Transverse colon (tissue), 4 donors: ENCODE data around the gene DALRD3. TPM values are rescaled to one million over a fixed set of nuclear protein-coding genes. Genes with fewer than 3 reads are reported as not detected.

Experiments
- DNase-seq: peaks from one replicate; pipeline ENCODE4 v3.0.0-alpha.2; 2019
- H3K27ac ChIP-seq, 4 donors: fragments of 200-600 bp; sonication (generic); 2 replicates each; pipeline ENCODE4 v1.5.1; 2016 to 2018; ENCODE audit warnings: inconsistent platforms in 4 of 4
- H3K27me3 ChIP-seq: fragments of 200-600 bp; sonication (generic); 2 replicates; pipeline ENCODE4 v1.5.1; 2017; ENCODE audit warnings: inconsistent platforms
- H3K36me3 ChIP-seq, 4 donors: fragments of 200-600 bp; sonication (generic); 2 replicates each; pipeline ENCODE4 v1.5.1; 2017 to 2019; ENCODE audit warnings: inconsistent platforms in 4 of 4
- H3K4me1 ChIP-seq, 4 donors: fragments of 200-600 bp; sonication (generic); 2 replicates each; pipeline ENCODE4 v1.5.1; 2017 to 2020; ENCODE audit warnings: inconsistent platforms in 4 of 4
- H3K4me3 ChIP-seq, 4 donors: fragments of 200-600 bp; sonication (generic); 1 replicate in 1 of 4; 2 replicates in 3 of 4; pipeline versions ENCODE4 v1.5.1 to v1.6.1; 2017 to 2019; ENCODE audit warnings: inconsistent platforms in 4 of 4
- H3K9me3 ChIP-seq, 2 donors: fragments of 200-600 bp; sonication (generic); 2 replicates each; pipeline ENCODE4 v1.5.1; 2017 to 2019; ENCODE audit warnings: inconsistent platforms in 2 of 2
- EP300 ChIP-seq: sonication (generic); formaldehyde crosslinking; IDR thresholded peaks from one replicate; pipeline ENCODE4 v1.6.1; 2017; ENCODE audit warnings: antibody characterized with exemption, low read depth
- POLR2A ChIP-seq: fragments of 450-650 bp; IDR thresholded peaks from one replicate; pipeline ENCODE4 v1.6.1; 2016; ENCODE audit warnings: antibody characterized with exemption, mild to moderate bottlenecking, moderate library complexity
- POLR2AphosphoS5 ChIP-seq, 3 donors: sonication (generic); formaldehyde crosslinking; IDR thresholded peaks; one replicate each; pipeline ENCODE4 v1.6.1; 2016; ENCODE audit warnings: antibody characterized with exemption in 3 of 3
- WGBS, 2 donors: methylation state at CpG; one replicate each; pipeline ENCODE4 v1.1.5; 2018; ENCODE audit warnings: low coverage in 1 of 2; 5-methylcytosine and 5-hydroxymethylcytosine counted together
- in situ Hi-C, 4 donors: fragments of 200-750 bp; cut with MboI; loops; one replicate each; pipeline versions ENCODE4 v1.15.0 to v1.15.1; 2017; ENCODE audit warnings: low sequenced_read_pairs in 3 of 4, low pct_ligation_motif_present in 1 of 4, low pct_unique_long_range_greater_than_20kb in 1 of 4
- intact Hi-C: fragments of 100-400 bp; cut with DNase I; formaldehyde crosslinking; loops from one replicate; pipeline ENCODE4 v1.15.1; 2023; ENCODE audit warnings: low total_unique reads
- total RNA-seq, 4 donors: library from RNA; depleted of rRNA; stranded (reverse); fragments of >200 nt; gene quantifications; one replicate each; pipeline ENCODE4 v1.1.0, GENCODE V29; 2016
- TF ChIP-seq, protein P1 (sequence below), 5 experiments: fragments of 200-600 bp in 3 of 5; fragments of 450-650 bp in 2 of 5; sonication (generic) in 3 of 5; IDR thresholded peaks; 1 replicate in 2 of 5; 2 replicates in 3 of 5; pipeline ENCODE4 v1.5.1; 2016 to 2017; ENCODE audit warnings: antibody characterized with exemption in 5 of 5, inconsistent platforms in 3 of 5, mild to moderate bottlenecking in 2 of 5, moderate library complexity in 1 of 5

DALRD3 gene
- total RNA-seq, 4 donors from 2014 or later = 30.4 to 136 (median 42.0) TPM

DNA sequence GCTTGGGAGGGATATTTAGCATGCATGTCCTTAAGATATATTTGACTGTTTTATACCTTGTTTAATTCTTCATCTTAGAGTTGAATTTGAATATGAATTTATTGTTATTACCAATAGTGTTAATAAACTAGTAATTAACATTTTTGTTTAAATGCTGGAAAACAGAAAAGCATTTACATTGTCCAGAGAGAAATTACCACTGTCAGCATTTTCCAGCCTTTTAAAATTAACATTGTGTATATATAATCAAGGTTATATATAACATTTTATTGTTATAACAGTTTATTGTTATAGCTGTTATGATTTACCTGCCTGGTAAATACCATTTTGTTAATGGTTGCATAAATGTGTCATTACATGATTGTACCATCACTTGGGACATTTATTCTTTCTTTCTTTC is 36.4 kb downstream of the DALRD3 start:
- H3K4me1 ChIP-seq = peaks cover 0 to 4% (median 1%) of the 10 kb centered on the region in 4 donors
- no peaks in the 10 kb centered on the region for H3K27me3 ChIP-seq
- H3K9me3 ChIP-seq = no peaks in the 10 kb centered on the region
- H3K4me3 ChIP-seq = no peak overlapping the region
- peaks cover 0 to 48% (median 13%) of the 10 kb centered on the region in 4 donors for H3K36me3 ChIP-seq
- TF ChIP-seq, protein P1, sequence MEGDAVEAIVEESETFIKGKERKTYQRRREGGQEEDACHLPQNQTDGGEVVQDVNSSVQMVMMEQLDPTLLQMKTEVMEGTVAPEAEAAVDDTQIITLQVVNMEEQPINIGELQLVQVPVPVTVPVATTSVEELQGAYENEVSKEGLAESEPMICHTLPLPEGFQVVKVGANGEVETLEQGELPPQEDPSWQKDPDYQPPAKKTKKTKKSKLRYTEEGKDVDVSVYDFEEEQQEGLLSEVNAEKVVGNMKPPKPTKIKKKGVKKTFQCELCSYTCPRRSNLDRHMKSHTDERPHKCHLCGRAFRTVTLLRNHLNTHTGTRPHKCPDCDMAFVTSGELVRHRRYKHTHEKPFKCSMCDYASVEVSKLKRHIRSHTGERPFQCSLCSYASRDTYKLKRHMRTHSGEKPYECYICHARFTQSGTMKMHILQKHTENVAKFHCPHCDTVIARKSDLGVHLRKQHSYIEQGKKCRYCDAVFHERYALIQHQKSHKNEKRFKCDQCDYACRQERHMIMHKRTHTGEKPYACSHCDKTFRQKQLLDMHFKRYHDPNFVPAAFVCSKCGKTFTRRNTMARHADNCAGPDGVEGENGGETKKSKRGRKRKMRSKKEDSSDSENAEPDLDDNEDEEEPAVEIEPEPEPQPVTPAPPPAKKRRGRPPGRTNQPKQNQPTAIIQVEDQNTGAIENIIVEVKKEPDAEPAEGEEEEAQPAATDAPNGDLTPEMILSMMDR (IDR thresholded peaks at IDR 0.05) = no peak
- TF ChIP-seq POLR2AphosphoS5 (IDR thresholded peaks at IDR 0.05) = no peak
- no peak for TF ChIP-seq EP300
- no peak for TF ChIP-seq POLR2A
- no peak overlapping the region for H3K27ac ChIP-seq
- in situ Hi-C loops (no loop called here), intact Hi-C loops (no loop called here)
- no peak for DNase-seq

DNA sequence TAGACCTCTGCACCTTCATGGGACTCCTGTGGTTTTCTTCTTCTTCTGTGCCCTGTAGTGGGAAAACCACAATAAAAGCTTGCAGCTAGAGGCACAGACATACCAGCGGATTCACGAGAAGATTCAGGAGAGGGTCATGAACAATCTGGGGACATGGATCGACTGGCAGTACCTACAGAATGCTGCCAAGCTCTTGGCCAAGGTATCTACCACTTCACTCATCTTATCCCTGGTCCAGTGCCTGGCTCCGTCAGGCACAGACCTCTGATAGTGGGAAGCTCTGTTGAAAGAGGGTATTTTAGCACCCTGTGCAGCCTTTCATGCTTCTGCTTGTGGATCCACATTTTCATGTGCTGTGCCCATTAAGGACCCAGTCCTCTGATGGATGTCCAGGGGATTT is 38.1 kb downstream of the DALRD3 start:
- TF ChIP-seq, protein P1 (IDR thresholded peaks at IDR 0.05) = no peak
- no peak for TF ChIP-seq POLR2A
- no peak for TF ChIP-seq POLR2AphosphoS5 (IDR thresholded peaks at IDR 0.05)
- TF ChIP-seq EP300 = no peak

DNA sequence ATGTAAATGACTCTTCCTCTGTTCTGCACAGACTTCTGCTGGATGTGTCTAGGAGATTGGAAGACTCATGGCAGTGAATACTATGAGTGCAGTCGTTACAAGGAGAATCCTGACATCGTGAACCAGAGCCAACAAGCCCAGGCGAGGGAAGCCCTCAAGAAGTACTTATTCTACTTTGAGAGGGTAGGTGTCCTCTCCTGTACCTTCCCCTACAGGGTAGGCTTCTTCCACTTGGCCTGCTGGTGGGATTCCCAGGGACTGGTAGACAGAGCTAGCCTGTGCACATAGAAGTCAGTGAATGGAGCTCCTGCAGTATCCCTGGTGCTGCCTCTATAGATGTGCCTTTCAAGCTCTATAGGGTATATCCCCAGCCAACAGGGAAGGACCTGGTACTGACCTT is 38.9 kb downstream of the DALRD3 start:
- Histone ChIP-seq H3K4me3 (no peak overlapping the region), H3K9me3 (no peaks in the 10 kb centered on the region), H3K27ac (no peak overlapping the region), H3K27me3 (no peaks in the 10 kb centered on the region), H3K36me3 (peaks cover 0 to 74% (median 22%) of the 10 kb centered on the region in 4 donors), H3K4me1 (peaks cover 0 to 4% (median 1%) of the 10 kb centered on the region in 4 donors)
- intact Hi-C loops = no loop called here
- no peak for DNase-seq
- WGBS, 2 donors = 100% methylated on average over 3 of the region's 3 CpGs; no CpG with 5 or more reads in 1 of the 2 donors
- in situ Hi-C loops = no loop called here
- TF ChIP-seq EP300 (no peak), POLR2A (no peak), POLR2AphosphoS5 (IDR thresholded peaks at IDR 0.05) (no peak)
- TF ChIP-seq, protein P1 (IDR thresholded peaks at IDR 0.05) = no peak

More for the DNA sequence above, 38.1 kb downstream of the DALRD3 start:
- 92% methylated on average over 4 of the region's 4 CpGs; no CpG with 5 or more reads in 1 of the 2 donors for WGBS, 2 donors
- peaks cover 0 to 65% (median 22%) of the 10 kb centered on the region in 4 donors for H3K36me3 ChIP-seq
- H3K27me3 ChIP-seq = no peaks in the 10 kb centered on the region
- in situ Hi-C loops (no loop called here), intact Hi-C loops (no loop called here)
- no peak overlapping the region for H3K4me3 ChIP-seq
- H3K27ac ChIP-seq = no peak overlapping the region
- peaks cover 0 to 4% (median 1%) of the 10 kb centered on the region in 4 donors for H3K4me1 ChIP-seq
- no peak for DNase-seq
- no peaks in the 10 kb centered on the region for H3K9me3 ChIP-seq

DNA sequence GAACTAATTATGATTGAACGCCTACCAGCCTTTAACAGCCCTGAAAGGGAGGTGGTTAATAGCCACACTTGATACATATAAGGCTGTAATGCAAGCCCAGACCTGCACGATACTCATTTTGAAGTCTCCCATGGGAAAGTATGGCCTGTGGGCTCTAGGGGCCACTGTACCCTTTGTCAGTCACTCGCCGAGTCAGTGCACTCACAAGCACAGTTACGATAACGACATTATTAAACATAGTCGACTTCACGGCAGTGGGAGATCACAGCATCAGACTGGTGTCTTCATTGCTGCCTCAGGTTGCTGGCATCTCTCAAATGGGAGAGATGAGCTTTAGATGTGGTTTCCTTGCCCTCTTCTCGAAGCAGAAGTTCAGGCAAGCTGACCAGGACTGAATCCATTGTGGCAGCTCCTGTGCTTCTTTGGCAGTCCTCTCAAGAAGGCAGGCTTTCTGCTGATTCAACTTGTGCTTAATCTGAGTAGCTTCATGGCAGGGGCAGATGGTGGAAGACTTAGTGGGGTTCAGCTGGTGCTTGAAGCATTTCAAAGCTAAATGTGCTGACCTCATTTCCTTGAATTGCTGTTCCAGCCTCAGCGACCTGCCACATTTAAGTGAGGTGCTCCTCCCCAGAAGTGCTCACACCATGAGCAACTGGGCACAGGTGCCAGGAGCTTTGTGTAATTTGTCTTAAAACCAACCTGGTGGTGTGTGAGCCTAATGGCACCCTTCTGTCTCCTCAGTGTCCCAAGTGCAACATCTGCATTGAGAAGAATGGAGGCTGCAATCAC is 44.1 kb downstream of the DALRD3 start:
- no peaks in the 10 kb centered on the region for H3K9me3 ChIP-seq
- no peak overlapping the region for H3K4me3 ChIP-seq
- WGBS, 2 donors = 87 to 100% methylated on average over 1 to 10 of the region's 10 CpGs
- H3K36me3 ChIP-seq = peaks cover 0 to 87% (median 36%) of the 10 kb centered on the region in 4 donors
- in situ Hi-C loops (no loop called here), intact Hi-C loops (no loop called here)
- no peak for TF ChIP-seq POLR2AphosphoS5 (IDR thresholded peaks at IDR 0.05)
- TF ChIP-seq, protein P1 (IDR thresholded peaks at IDR 0.05) = no peak
- TF ChIP-seq EP300 = no peak
- no peak for TF ChIP-seq POLR2A
- no peak overlapping the region for H3K27ac ChIP-seq
- no peaks in the 10 kb centered on the region for H3K27me3 ChIP-seq
- DNase-seq = no peak
- H3K4me1 ChIP-seq = no peaks in the 10 kb centered on the region
